IMR-90 (cell line): ENCODE results near the gene JMY. TPM values are rescaled to one million over a fixed set of nuclear protein-coding genes. Genes with fewer than 3 reads are reported as not detected.

Source experiments
- ATAC-seq: fragments of 200-7000 bp; cut with Tn5 transposase; 2 replicates; pipeline ENCODE4 v1.9.1; 2020; ENCODE audit warnings: low read depth, mild to moderate bottlenecking, moderate library complexity
- BruUV-seq: library from RNA; stranded (reverse); fragments of 400-500 nt; replicated peaks from 2 replicates; lab custom pipeline; 2021; lab: Mats Ljungman, UMichigan
- CTCF ChIA-PET: fragments of 300-600 bp; formaldehyde crosslinking; extraction: SDS; loops from one replicate; lab custom pipeline; 2021; ENCODE audit warnings: antibody characterized with exemption; lab: Yijun Ruan, JAX
- POLR2A ChIA-PET: fragments of 300-600 bp; sonication (Branson Sonifier 250); formaldehyde crosslinking; loops from one replicate; lab custom pipeline; 2022; ENCODE audit warnings: antibody characterized with exemption; ENCODE audit not compliant: unreplicated experiment; lab: Charles Lee
- DNase-seq: peaks from one replicate; pipeline ENCODE4 v3.0.0; 2013
- H2AFZ ChIP-seq: replicated peaks from 2 replicates; pipeline ENCODE3; 2013; ENCODE audit warnings: low read length, mild to moderate bottlenecking; ENCODE audit not compliant: poor library complexity
- H2AK5ac ChIP-seq: 2 replicates; pipeline ENCODE4 v1.6.1; 2013; ENCODE audit warnings: low read depth, low read length, inconsistent platforms
- H2AK9ac ChIP-seq: replicated peaks from 2 replicates; pipeline ENCODE3; 2013; ENCODE audit warnings: mild to moderate bottlenecking, low read depth, low read length, moderate library complexity; ENCODE audit not compliant: poor library complexity
- H2BK120ac ChIP-seq: 2 replicates; pipeline ENCODE4 v1.6.1; 2013; ENCODE audit warnings: low read depth, low read length, inconsistent platforms
- H2BK15ac ChIP-seq: 3 replicates; pipeline ENCODE4 v1.6.1; 2013; ENCODE audit warnings: low read depth, low read length, inconsistent platforms
- H2BK20ac ChIP-seq: 2 replicates; pipeline ENCODE4 v1.6.1; 2013; ENCODE audit warnings: low read depth, mild to moderate bottlenecking, inconsistent platforms, low read length, moderate library complexity
- H2BK5ac ChIP-seq: 2 replicates; pipeline ENCODE4 v1.6.1; 2013; ENCODE audit warnings: mild to moderate bottlenecking, low read depth, low read length, inconsistent platforms; ENCODE audit not compliant: poor library complexity, severe bottlenecking
- H3K14ac ChIP-seq: replicated peaks from 2 replicates; pipeline ENCODE4 v1.6.1; 2013; ENCODE audit warnings: low read depth, low read length, inconsistent platforms
- H3K18ac ChIP-seq: 2 replicates; pipeline ENCODE4 v1.6.1; 2013; ENCODE audit warnings: low read depth, low read length, control low read depth
- H3K23ac ChIP-seq: 2 replicates; pipeline ENCODE4 v1.6.1; 2013; ENCODE audit warnings: low read depth, low read length, inconsistent platforms
- H3K27ac ChIP-seq: 2 replicates; pipeline ENCODE4 v1.5.1; 2013; ENCODE audit warnings: mild to moderate bottlenecking, control low read depth, low read length; ENCODE audit not compliant: insufficient read depth
- H3K27me3 ChIP-seq: 2 replicates; pipeline ENCODE4 v1.6.1; 2013; ENCODE audit warnings: low read length; ENCODE audit not compliant: control insufficient read depth, insufficient read depth
- H3K36me3 ChIP-seq: 2 replicates; pipeline ENCODE4 v1.6.1; 2013; ENCODE audit warnings: low read length, mixed read lengths; ENCODE audit not compliant: control insufficient read depth, insufficient read depth
- H3K4ac ChIP-seq: 2 replicates; pipeline ENCODE4 v1.6.1; 2013; ENCODE audit warnings: low read depth, low read length, inconsistent platforms
- H3K4me1 ChIP-seq: 2 replicates; pipeline ENCODE4 v1.6.1; 2013; ENCODE audit warnings: low read length, mixed read lengths; ENCODE audit not compliant: control insufficient read depth, insufficient read depth
- H3K4me2 ChIP-seq: 2 replicates; pipeline ENCODE4 v1.6.1; 2013; ENCODE audit warnings: low read depth, mild to moderate bottlenecking, control low read depth, low read length, moderate library complexity
- H3K4me3 ChIP-seq: 2 replicates; pipeline ENCODE4 v1.5.1; 2013; ENCODE audit warnings: low read depth, mild to moderate bottlenecking, control low read depth, low read length, moderate library complexity; ENCODE audit not compliant: insufficient read depth
- H3K56ac ChIP-seq: 2 replicates; pipeline ENCODE4 v1.6.1; 2013; ENCODE audit warnings: low read length, inconsistent platforms; ENCODE audit not compliant: insufficient read depth; ENCODE audit errors: extremely low read depth
- H3K79me1 ChIP-seq, 2 experiments: 2 replicates each; pipeline ENCODE4 v1.6.1; 2013; ENCODE audit warnings: low read length in 2 of 2, inconsistent platforms in 1 of 2, low read depth in 1 of 2
- H3K9ac ChIP-seq: 2 replicates; pipeline ENCODE4 v1.6.1; 2013; ENCODE audit warnings: low read depth, low read length, control low read depth
- H3K9me1 ChIP-seq: 2 replicates; pipeline ENCODE4 v1.6.1; 2013; ENCODE audit warnings: low read length, inconsistent platforms; ENCODE audit not compliant: insufficient read depth
- H3K9me3 ChIP-seq: 2 replicates; pipeline ENCODE4 v1.6.1; 2013; ENCODE audit warnings: low read length; ENCODE audit not compliant: control insufficient read depth, insufficient read depth
- H4K20me1 ChIP-seq: 2 replicates; pipeline ENCODE4 v1.6.1; 2013; ENCODE audit warnings: low read length, inconsistent platforms; ENCODE audit not compliant: insufficient read depth
- H4K5ac ChIP-seq: 2 replicates; pipeline ENCODE4 v1.6.1; 2013; ENCODE audit warnings: mild to moderate bottlenecking, low read depth, low read length, control low read depth
- H4K8ac ChIP-seq, 2 experiments: 2 replicates each; pipeline ENCODE4 v1.6.1; 2013; ENCODE audit warnings: low read depth in 2 of 2, low read length in 2 of 2, control low read depth in 1 of 2, inconsistent platforms in 1 of 2
- H4K91ac ChIP-seq: 2 replicates; pipeline ENCODE4 v1.6.1; 2013; ENCODE audit warnings: low read depth, low read length, inconsistent platforms; ENCODE audit not compliant: insufficient read depth
- BHLHE40 ChIP-seq: fragments of 150-350 bp; IDR thresholded peaks from 2 replicates; pipeline ENCODE4 v1.6.1; 2016; ENCODE audit warnings: mild to moderate bottlenecking, low read depth, low read length
- CEBPB ChIP-seq: IDR thresholded peaks from 2 replicates; pipeline ENCODE4 v1.6.1; 2012; ENCODE audit warnings: low read depth, low read length, improper control_type of control experiment
- CHD1 ChIP-seq: IDR thresholded peaks from 2 replicates; pipeline ENCODE4 v1.6.1; 2012; ENCODE audit warnings: low read depth, low read length, improper control_type of control experiment
- CTCF ChIP-seq: conservative IDR thresholded peaks from 2 replicates; pipeline ENCODE4 v1.5.1; 2012; ENCODE audit warnings: mild to moderate bottlenecking, low read depth, low read length, improper control_type of control experiment
- ELK1 ChIP-seq: fragments of 150-350 bp; IDR thresholded peaks from 2 replicates; pipeline ENCODE4 v1.6.1; 2016; ENCODE audit warnings: low read depth, mild to moderate bottlenecking, low read length, moderate library complexity, borderline replicate concordance
- FOS ChIP-seq: fragments of 150-350 bp; IDR thresholded peaks from 2 replicates; pipeline ENCODE4 v1.6.1; 2016; ENCODE audit warnings: low read depth, low read length
- MAFK ChIP-seq: IDR thresholded peaks from 2 replicates; pipeline ENCODE4 v1.6.1; 2012; ENCODE audit warnings: low read depth, low read length, improper control_type of control experiment
- MAZ ChIP-seq: IDR thresholded peaks from 2 replicates; pipeline ENCODE4 v1.6.1; 2012; ENCODE audit warnings: low read depth, mild to moderate bottlenecking, low read length, improper control_type of control experiment, moderate library complexity, borderline replicate concordance
- MXI1 ChIP-seq: IDR thresholded peaks from 2 replicates; pipeline ENCODE4 v1.6.1; 2012; ENCODE audit warnings: low read depth, mild to moderate bottlenecking, low read length, moderate library complexity, borderline replicate concordance
- NFE2L2 ChIP-seq: fragments of 150-350 bp; IDR thresholded peaks from 2 replicates; pipeline ENCODE4 v1.6.1; 2016; ENCODE audit warnings: low read depth, mild to moderate bottlenecking, low read length
- POLR2A ChIP-seq: IDR thresholded peaks from 2 replicates; pipeline ENCODE4 v1.6.1; 2012; ENCODE audit warnings: mild to moderate bottlenecking, low read depth, low read length
- RAD21 ChIP-seq: IDR thresholded peaks from 2 replicates; pipeline ENCODE4 v1.6.1; 2012; ENCODE audit warnings: low read length, improper control_type of control experiment
- RCOR1 ChIP-seq: IDR thresholded peaks from 2 replicates; pipeline ENCODE4 v1.6.1; 2012; ENCODE audit warnings: mild to moderate bottlenecking, low read length, improper control_type of control experiment; ENCODE audit not compliant: insufficient replicate concordance
- RFX5 ChIP-seq: IDR thresholded peaks from 2 replicates; pipeline ENCODE4 v1.8.0; 2012; ENCODE audit warnings: low read depth, mild to moderate bottlenecking, low read length, moderate library complexity
- SMC3 ChIP-seq: fragments of 150-350 bp; IDR thresholded peaks from 2 replicates; pipeline ENCODE4 v1.6.1; 2016; ENCODE audit warnings: low read depth, mild to moderate bottlenecking, antibody characterized with exemption, low read length, moderate library complexity
- USF2 ChIP-seq: fragments of 150-350 bp; IDR thresholded peaks from 2 replicates; pipeline ENCODE4 v1.6.1; 2017; ENCODE audit warnings: mild to moderate bottlenecking, antibody characterized with exemption, low read length, low read depth
- WGBS, 2 experiments: methylation state at CpG; one replicate each; pipeline versions ENCODE4 v1.1.5 to v1.1.7; 2013; ENCODE audit warnings: missing lambda C conversion rate in 2 of 2; ENCODE audit not compliant: insufficient read length in 1 of 2; ENCODE audit errors: extremely low coverage in 2 of 2; 5-methylcytosine and 5-hydroxymethylcytosine counted together
- dilution Hi-C: fragments of 300-500 bp; cut with HindIII; formaldehyde crosslinking; loops from one replicate; pipeline ENCODE4 v1.14.3; 2018; ENCODE audit warnings: low sequenced_read_pairs; ENCODE audit not compliant: unreplicated experiment
- in situ Hi-C: fragments of 300-500 bp; cut with MboI; formaldehyde crosslinking; loops from 3 replicates; pipeline ENCODE4 v1.14.3; 2019; ENCODE audit warnings: low sequenced_read_pairs, inconsistent platforms, mixed read lengths
- intact Hi-C: fragments of 100-400 bp; cut with micrococcal nuclease; formaldehyde crosslinking; loops from 2 replicates; pipeline ENCODE4 v1.10.0; 2022
- polyA plus RNA-seq, 3 experiments: library from polyadenylated mRNA; depleted of rRNA; stranded (reverse); fragments of >200 nt; gene quantifications; 2 replicates each; pipeline ENCODE4 v1.2.3, GENCODE V29; 2012; ENCODE audit warnings: low replicate concordance in 1 of 3
- total RNA-seq: library from RNA; depleted of rRNA; stranded (reverse); fragments of >200 nt; gene quantifications from 2 replicates; pipeline ENCODE4 v1.2.3, GENCODE V29; 2012

Gene JMY
- total and polyA plus RNA-seq, 2 of the 4 experiments (the other 2 are of a cell fraction) = 1.7 to 3.2 TPM

- H4K8ac ChIP-seq = no peak overlapping the region
- no peaks in the 10 kb centered on the region for H4K20me1 ChIP-seq
- no peak overlapping the region for H2AFZ ChIP-seq
- no peaks in the 10 kb centered on the region for H3K9me3 ChIP-seq
- TF ChIP-seq MXI1 (no peak), RCOR1 (no peak), MAFK (no peak), CHD1 (no peak), CTCF (no peak), USF2 (no peak), CEBPB (no peak), POLR2A (no peak), NFE2L2 (no peak), SMC3 (no peak), FOS (no peak), ELK1 (no peak), MAZ (no peak), RFX5 (no peak), RAD21 (no peak), BHLHE40 (no peak)
- no peak overlapping the region for H2BK20ac ChIP-seq
- intact Hi-C loops (no loop called here), in situ Hi-C loops (no loop called here), dilution Hi-C loops (no loop called here)
- H4K91ac ChIP-seq = no peak overlapping the region
- no peak overlapping the region for H3K23ac ChIP-seq
- peaks cover 1% of the 10 kb centered on the region; the same call in 1 of the 2 replicates for H3K36me3 ChIP-seq
- H3K4me2 ChIP-seq = no peak overlapping the region
- H3K79me1 ChIP-seq = no peaks in the 10 kb centered on the region; a peak in 1 of 4 replicates
- POLR2A ChIA-PET = no interaction called here
- H4K5ac ChIP-seq = no peak overlapping the region
- H3K27me3 ChIP-seq = no peaks in the 10 kb centered on the region
- H3K27ac ChIP-seq = no peak overlapping the region
- H2AK5ac ChIP-seq = no peak overlapping the region
- no peak overlapping the region for H2BK120ac ChIP-seq
- WGBS, 2 experiments = no CpG with 5 or more reads among the region's 3 CpGs
- H3K14ac ChIP-seq = no peak overlapping the region
- H2BK5ac ChIP-seq = no peak overlapping the region
- ATAC-seq (peak; percentile 53), DNase-seq (peak; percentile 72)
- H3K56ac ChIP-seq = no peak overlapping the region
- CTCF ChIA-PET = interaction anchor here (0.6 kb wide), 1 partner anchor 151 kb away, joined by 4 read pairs; no protein-coding TSS in a partner anchor
- no peaks in the 10 kb centered on the region for H3K9me1 ChIP-seq
- BruUV-seq = no TSS peak
- H3K4ac ChIP-seq = no peak overlapping the region
- no peak overlapping the region for H3K4me3 ChIP-seq
- H2BK15ac ChIP-seq = no peak overlapping the region
- no peak overlapping the region for H3K9ac ChIP-seq
- no peak overlapping the region for H2AK9ac ChIP-seq
- no peak overlapping the region for H3K18ac ChIP-seq
- no peaks in the 10 kb centered on the region for H3K4me1 ChIP-seq
Measured at GRCh38 chr5:79284846-79285245, 48.9 kb downstream of the JMY start.
